Common myeloid progenitor, CD34-positive (primary cell): Measurements from ENCODE around the gene KHDRBS2.

Experiments
- CTCF ChIA-PET: fragments of 350-600 bp; sonication (Branson Sonifier 250); formaldehyde crosslinking; loops from one replicate; lab custom pipeline; 2021; ENCODE audit warnings: antibody characterized with exemption; lab: Charles Lee
- POLR2A ChIA-PET: fragments of 350-600 bp; sonication (Branson Sonifier 250); formaldehyde crosslinking; loops from one replicate; lab custom pipeline; 2021; ENCODE audit warnings: antibody characterized with exemption; lab: Charles Lee
- DNase-seq, 3 donors: peaks; one replicate each; pipeline versions ENCODE4 v3.0.0 to v3.0.0-alpha.2; 2013
- H3K27ac ChIP-seq, 2 experiments: 1 replicate in 1 of 2; 2 replicates in 1 of 2; pipeline ENCODE4 v1.7.0; 2013; ENCODE audit warnings: inconsistent platforms in 2 of 2, low read length in 2 of 2, mild to moderate bottlenecking in 2 of 2, low read depth in 1 of 2, moderate library complexity in 1 of 2; ENCODE audit not compliant: severe bottlenecking in 2 of 2, insufficient read depth in 1 of 2, poor library complexity in 1 of 2
- H3K27me3 ChIP-seq, 5 experiments: replicated peaks in 2 of 5; 1 replicate in 3 of 5; 2 replicates in 2 of 5; pipeline versions ENCODE4 v1.6.1 to v1.7.0; 2013; ENCODE audit warnings: low read length in 4 of 5, mild to moderate bottlenecking in 2 of 5, moderate library complexity in 2 of 5, inconsistent platforms in 1 of 5; ENCODE audit not compliant: insufficient read depth in 5 of 5, control insufficient read depth in 4 of 5
- H3K36me3 ChIP-seq, 4 experiments: 1 replicate in 2 of 4; 2 replicates in 2 of 4; pipeline versions ENCODE4 v1.6.1 to v1.7.0; 2013; ENCODE audit warnings: low read length in 3 of 4, control low read depth in 1 of 4, mild to moderate bottlenecking in 1 of 4; ENCODE audit not compliant: control insufficient read depth in 4 of 4, insufficient read depth in 4 of 4
- H3K4me1 ChIP-seq, 4 experiments: 1 replicate in 3 of 4; 2 replicates in 1 of 4; pipeline versions ENCODE4 v1.6.1 to v1.7.1; 2013; ENCODE audit warnings: low read length in 3 of 4, mild to moderate bottlenecking in 3 of 4, control low read depth in 1 of 4, inconsistent platforms in 1 of 4, moderate library complexity in 1 of 4; ENCODE audit not compliant: control insufficient read depth in 4 of 4, insufficient read depth in 4 of 4; ENCODE audit errors: control extremely low read depth in 1 of 4
- H3K4me3 ChIP-seq, 7 experiments: 1 replicate in 4 of 7; 2 replicates in 3 of 7; pipeline versions ENCODE4 v1.5.1 to v1.7.0; 2013; ENCODE audit warnings: mild to moderate bottlenecking in 7 of 7, low read length in 6 of 7, moderate library complexity in 6 of 7, inconsistent platforms in 2 of 7, low read depth in 2 of 7, control low read depth in 1 of 7; ENCODE audit not compliant: insufficient read depth in 4 of 7, control insufficient read depth in 1 of 7; ENCODE audit errors: extremely low read depth in 1 of 7
- H3K9me3 ChIP-seq, 5 experiments: 1 replicate in 4 of 5; 2 replicates in 1 of 5; pipeline versions ENCODE4 v1.6.1 to v1.7.1; 2013; ENCODE audit warnings: low read length in 4 of 5, mild to moderate bottlenecking in 2 of 5, inconsistent platforms in 1 of 5, low read depth in 1 of 5, moderate library complexity in 1 of 5; ENCODE audit not compliant: control insufficient read depth in 4 of 5, insufficient read depth in 2 of 5; ENCODE audit errors: control extremely low read depth in 1 of 5
- WGBS: methylation state at CpG from one replicate; pipeline ENCODE4 v1.1.5; 2013; ENCODE audit not compliant: insufficient coverage; 5-methylcytosine and 5-hydroxymethylcytosine counted together

Gene KHDRBS2

DNA sequence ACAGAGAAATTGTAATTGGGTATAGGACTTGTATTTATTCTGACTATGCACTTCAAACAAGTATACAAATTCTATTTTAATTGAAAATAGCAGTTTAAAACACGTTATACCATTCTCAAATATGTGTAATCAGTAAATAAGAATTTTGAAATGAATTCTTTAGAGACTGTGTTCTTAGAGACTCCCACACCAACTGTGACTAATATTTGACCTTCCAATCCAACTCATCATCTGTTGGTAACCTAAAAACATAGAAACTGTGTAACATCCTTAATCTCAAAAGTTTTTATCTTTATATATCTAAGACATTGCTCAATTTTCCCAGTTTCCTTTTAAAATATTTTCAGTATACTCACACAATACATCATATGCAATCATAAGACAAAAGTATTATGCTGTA is 83.9 kb downstream of the KHDRBS2 start:
- Histone ChIP-seq H3K4me3 (no peak overlapping the region), H3K4me1 (no peaks in the 10 kb centered on the region), H3K9me3 (no peaks in the 10 kb centered on the region), H3K27ac (no peak overlapping the region), H3K27me3 (no peaks in the 10 kb centered on the region), H3K36me3 (no peaks in the 10 kb centered on the region)
- POLR2A ChIA-PET, result no interaction called here
- no CpG with 5 or more reads among the region's 1 CpG for WGBS
- CTCF ChIA-PET, result no interaction called here
- peak in 1 of 3 donors; percentile 2 for DNase-seq

DNA sequence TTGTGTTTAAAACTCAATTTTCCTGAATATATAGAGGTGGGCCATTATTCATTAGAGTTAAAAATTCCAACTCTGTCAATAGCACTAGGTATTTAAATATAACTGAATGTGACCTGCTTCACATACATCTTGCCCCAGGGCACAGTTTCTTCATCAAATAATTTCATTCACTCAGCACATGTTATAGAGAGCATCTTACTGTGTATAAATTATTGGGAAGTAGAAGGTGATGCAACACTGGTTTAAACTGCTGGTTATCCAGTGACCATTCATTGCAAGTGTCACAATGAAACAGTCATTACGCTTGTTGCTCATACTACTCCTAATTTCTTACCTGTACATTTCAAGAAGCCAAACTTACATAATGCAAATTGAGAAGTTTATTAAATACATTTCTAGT is 93.4 kb downstream of the KHDRBS2 start:
- ChIA-PET POLR2A (no interaction called here), CTCF (no interaction called here)
- Histone ChIP-seq H3K4me3 (no peak overlapping the region), H3K27me3 (no peaks in the 10 kb centered on the region), H3K4me1 (no peaks in the 10 kb centered on the region), H3K36me3 (no peaks in the 10 kb centered on the region), H3K9me3 (peaks cover 0 to 4% (median 0%) of the 10 kb centered on the region in 5 experiments), H3K27ac (no peak overlapping the region)
- no peak for DNase-seq
- WGBS, result no CpG with 5 or more reads among the region's 1 CpG

DNA sequence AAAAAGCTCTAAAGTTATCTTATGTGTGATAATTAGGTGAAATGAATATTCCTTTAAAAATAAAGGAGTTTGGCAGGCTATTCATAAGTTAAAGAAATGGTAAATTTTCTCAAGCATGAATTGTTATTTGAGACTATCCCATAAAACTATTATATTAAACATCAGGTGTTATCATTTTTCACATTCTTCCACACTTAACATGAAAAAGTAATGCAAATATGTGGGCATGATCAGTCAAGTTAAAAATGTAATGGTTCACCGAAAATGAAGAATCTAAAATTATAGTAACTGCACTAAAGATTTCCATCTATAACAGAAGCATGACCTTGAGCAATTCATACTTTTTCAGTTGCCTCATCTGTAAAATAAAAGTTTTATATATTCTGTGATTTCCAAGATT is 110.8 kb downstream of the KHDRBS2 start:
- Histone ChIP-seq H3K27me3 (no peaks in the 10 kb centered on the region), H3K36me3 (no peaks in the 10 kb centered on the region), H3K4me3 (no peak overlapping the region), H3K4me1 (no peaks in the 10 kb centered on the region), H3K9me3 (peaks cover 0 to 2% (median 0%) of the 10 kb centered on the region in 5 experiments), H3K27ac (no peak overlapping the region)
- no peak for DNase-seq
- no CpG with 5 or more reads among the region's 1 CpG for WGBS
- POLR2A ChIA-PET, result no interaction called here
- CTCF ChIA-PET, result no interaction called here

DNA sequence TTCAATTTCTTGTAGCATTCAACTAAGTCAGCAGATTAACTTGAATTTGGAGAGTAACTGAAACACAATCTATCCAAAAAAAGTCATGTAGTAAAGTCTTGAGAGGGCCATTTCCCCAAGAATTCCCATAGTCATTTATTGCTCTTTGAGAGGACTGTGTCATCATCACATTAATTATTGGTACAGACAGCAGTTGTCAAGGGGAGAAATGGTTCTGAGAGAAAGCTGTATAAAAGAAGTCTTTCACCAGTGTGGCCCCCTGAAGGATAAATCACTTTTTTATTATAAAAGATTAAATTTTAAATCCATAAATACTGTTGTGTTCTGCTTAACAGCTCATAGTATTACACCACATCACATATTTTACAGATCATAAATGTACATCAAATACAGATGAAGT is 111.5 kb downstream of the KHDRBS2 start:
- H3K9me3 ChIP-seq, result peaks cover 0 to 2% (median 0%) of the 10 kb centered on the region in 5 experiments
- H3K27ac ChIP-seq, result no peak overlapping the region
- no peaks in the 10 kb centered on the region for H3K27me3 ChIP-seq
- ChIA-PET CTCF (no interaction called here), POLR2A (no interaction called here)
- H3K4me1 ChIP-seq, result no peaks in the 10 kb centered on the region
- no peaks in the 10 kb centered on the region for H3K36me3 ChIP-seq
- no peak for DNase-seq
- H3K4me3 ChIP-seq, result no peak overlapping the region

DNA sequence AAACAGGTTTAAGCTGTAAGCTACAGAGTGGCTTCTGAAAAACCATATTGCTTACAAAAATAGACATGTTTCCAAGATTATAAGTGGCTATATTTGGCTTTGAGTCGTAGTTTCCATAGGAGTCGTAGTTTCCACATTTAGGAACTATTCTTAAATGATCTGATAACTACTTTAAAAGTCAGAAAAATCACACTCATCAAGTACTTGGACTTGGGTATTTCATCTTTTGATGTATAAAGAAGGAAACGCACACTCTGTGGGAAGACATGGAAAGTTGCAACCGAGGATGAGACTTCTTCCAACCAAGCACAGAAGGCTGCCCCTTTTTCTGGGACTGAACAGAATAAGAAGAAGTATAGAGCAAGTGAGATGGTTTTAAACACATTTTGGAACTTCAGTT is 118.3 kb downstream of the KHDRBS2 start:
- no peak for DNase-seq
- WGBS, result no CpG with 5 or more reads among the region's 4 CpGs
- peaks cover 0 to 5% (median 2%) of the 10 kb centered on the region in 5 experiments for H3K9me3 ChIP-seq
- H3K36me3 ChIP-seq, result no peaks in the 10 kb centered on the region
- ChIA-PET POLR2A (no interaction called here), CTCF (no interaction called here)
- no peak overlapping the region for H3K27ac ChIP-seq
- no peaks in the 10 kb centered on the region for H3K4me1 ChIP-seq
- no peaks in the 10 kb centered on the region for H3K27me3 ChIP-seq
- H3K4me3 ChIP-seq, result no peak overlapping the region

DNA sequence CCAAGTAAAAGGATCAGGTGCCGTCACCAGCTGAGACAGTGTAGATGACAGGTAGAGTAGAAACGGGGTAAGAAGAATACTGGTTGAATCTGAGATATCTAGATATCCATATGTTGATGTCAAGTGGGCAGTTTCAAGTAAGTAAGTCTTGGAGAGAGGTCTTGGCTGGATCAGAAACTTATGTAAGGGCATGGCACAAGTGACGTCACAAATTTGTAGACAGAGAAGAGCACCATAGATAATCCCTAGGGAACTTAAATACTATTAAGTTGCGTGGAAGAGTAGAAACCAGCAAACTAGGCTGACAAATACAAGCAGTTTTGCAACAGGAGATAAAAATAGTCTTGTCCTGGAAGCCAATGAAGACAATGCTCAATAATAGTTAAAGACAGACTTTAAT is 123.2 kb downstream of the KHDRBS2 start:
- WGBS, result 100% methylated on average over 4 of the region's 4 CpGs
- peaks cover 0 to 12% (median 4%) of the 10 kb centered on the region in 5 experiments for H3K9me3 ChIP-seq
- no peak for DNase-seq
- H3K36me3 ChIP-seq, result peaks cover 0 to 2% (median 0%) of the 10 kb centered on the region in 4 experiments
- ChIA-PET POLR2A (no interaction called here), CTCF (no interaction called here)
- H3K27ac ChIP-seq, result no peak overlapping the region
- no peaks in the 10 kb centered on the region for H3K4me1 ChIP-seq
- no peak overlapping the region for H3K4me3 ChIP-seq
- no peaks in the 10 kb centered on the region for H3K27me3 ChIP-seq

GRCh38 chr6:62152796-62153195 is 133.2 kb downstream of the KHDRBS2 start:
- Histone ChIP-seq H3K9me3 (no peaks in the 10 kb centered on the region), H3K4me1 (no peaks in the 10 kb centered on the region), H3K27ac (no peak overlapping the region), H3K4me3 (no peak overlapping the region), H3K27me3 (no peaks in the 10 kb centered on the region), H3K36me3 (no peaks in the 10 kb centered on the region)
- 100% methylated on average over 1 of the region's 3 CpGs for WGBS
- ChIA-PET CTCF (interaction anchor here (0.5 kb wide), 1 partner anchor 91 kb away, joined by 3 read pairs; no protein-coding TSS in a partner anchor), POLR2A (no interaction called here)
- no peak for DNase-seq
